Stimulated activated CD8-positive, alpha-beta memory T cell treated with anti-CD3 and anti-CD28 coated beads, Interleukin-15, amount 100 ng/mL, for 4 hours (primary cell): ENCODE measurements around the gene YWHAQ.

ENCODE experiments used
- DNase-seq, 2 donors: peaks; one replicate each; pipeline ENCODE4 v3.0.0-alpha.2; 2020; ENCODE audit warnings: low read depth in 2 of 2

Gene YWHAQ

DNA sequence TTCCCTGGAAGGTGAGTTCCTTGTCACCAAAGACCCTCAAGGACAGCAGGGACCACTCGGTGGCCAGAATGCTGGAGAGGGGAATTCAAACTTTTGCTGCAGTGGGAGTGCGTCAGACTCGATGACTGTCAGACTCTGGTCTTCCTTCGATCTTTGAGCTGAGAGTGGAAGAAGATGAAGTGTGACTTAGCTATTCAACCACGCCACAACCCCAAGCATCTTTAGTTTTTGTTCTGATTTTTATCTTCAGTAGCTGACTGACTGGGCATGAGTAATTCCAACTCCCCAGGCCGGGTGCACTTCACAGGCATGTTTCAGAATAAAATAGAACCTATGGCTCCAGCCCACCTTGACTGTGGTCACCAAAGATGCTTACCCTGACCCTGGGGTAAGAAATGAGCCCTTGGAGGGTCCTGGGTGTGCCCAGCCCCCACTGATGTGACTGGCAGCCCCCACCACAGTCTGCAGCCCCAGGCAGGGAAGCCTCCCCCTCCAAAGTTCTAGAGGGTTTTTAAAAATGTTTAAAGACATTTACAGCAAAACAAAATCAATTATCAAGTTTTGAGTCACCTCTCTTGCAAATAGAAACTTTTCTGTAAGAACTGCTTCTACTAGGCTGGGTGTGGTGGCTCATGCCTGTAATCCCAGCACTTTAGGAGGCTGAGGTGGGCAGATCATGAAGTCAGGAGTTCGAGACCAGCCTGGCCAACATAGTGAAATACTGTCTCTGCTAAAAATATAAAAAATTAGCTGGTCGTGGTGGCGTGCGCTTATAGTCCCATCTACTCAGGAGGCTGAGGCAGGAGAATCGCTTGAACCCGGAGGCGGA lies 24.9 kb upstream of the YWHAQ start:
- peak; percentile 22 to 24 for DNase-seq

DNA sequence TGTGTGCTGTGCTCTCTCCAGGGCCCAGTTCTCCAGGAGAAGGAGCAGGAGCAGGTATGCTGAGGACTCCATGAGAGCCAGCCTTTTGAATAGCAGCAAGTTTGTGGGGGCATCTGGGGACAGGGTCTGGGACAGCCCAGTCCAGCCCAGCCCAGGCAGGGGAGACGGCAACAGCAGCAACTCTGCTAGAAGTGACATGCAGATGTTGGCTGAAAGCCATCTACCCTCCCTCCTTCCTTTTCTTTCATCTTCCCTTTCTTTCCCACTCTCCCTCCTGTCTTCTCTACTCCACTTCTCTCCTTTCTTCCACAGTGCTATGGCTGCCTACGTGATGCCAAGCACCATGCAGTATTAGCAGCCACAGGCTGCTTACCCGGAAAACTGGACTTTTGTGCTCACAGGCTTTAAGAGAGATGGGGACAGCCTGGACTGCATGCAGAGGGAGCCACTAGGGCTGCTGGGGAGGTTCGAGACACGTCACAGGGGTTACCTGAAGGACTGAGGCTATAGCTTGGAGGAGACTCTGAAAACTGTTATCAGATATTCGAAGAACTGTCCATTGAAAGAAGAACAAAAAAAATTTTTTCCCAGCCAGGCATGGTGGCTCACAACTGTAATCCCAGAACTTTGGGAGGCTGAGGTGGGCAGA lies 23.8 kb upstream of the YWHAQ start:
- no peak for DNase-seq

DNA sequence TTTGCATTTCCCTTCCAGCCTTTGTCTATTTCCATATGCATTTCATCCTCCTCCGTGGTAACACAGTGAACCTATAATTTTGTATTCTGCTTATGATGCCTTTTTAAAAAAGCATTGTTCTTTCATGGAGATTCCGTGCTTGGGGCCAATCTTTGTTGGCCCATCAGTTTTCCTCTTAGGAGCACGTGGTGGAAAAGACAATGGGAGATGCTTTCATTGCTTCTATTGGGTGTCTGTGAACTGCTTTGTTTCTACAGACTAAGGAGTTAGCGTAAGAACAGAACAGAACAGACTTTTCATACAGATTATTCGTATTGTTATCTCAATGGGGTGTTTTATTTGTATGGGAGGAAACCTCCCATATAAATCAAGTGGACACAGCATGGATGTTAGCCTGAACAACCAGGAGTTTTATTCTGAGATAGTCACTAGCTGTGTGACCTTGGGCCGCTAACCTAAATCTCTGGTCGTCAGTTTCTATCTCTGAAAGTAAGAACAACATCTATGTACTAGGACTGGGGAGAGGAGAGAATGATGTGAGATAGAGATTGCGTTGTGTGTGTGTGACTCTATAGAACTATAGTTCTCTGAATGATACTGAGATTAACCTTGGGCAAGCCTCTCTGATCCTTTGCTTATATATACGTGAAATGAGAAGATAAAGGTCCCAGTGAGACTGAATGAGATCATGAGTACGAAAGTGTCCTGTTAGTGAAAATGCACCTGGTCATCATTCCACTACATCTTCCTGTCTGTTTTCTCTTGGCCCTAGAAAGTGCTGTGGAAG lies 22.9 kb upstream of the YWHAQ start:
- no peak for DNase-seq

DNA sequence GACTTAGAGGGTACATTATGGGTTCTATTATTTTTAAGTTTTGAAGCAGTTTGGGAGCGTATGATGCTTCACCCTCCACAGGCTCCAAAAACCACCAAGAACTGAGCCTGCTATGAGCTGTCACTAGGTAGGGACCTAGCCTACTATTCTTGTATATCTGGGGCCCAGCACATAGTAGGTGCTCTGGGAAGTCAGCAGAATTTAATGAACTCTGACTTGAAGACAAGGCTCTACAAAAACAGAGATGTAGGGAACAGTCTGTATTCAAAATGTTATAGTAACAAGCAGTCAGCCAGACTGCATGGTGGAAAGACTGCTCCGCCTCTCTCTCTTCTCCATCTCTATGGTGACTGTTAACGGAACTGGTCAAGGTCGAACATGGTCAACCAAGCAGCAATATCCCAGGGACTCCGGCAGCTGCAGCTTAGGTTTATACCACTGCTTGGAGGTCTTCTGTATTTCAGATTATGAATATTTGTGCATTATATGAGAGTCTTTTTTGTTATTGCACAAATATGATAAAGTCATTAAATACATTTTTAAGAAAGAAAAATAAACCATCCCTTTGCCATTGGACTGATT lies 22.2 kb upstream of the YWHAQ start:
- DNase-seq: no peak

DNA sequence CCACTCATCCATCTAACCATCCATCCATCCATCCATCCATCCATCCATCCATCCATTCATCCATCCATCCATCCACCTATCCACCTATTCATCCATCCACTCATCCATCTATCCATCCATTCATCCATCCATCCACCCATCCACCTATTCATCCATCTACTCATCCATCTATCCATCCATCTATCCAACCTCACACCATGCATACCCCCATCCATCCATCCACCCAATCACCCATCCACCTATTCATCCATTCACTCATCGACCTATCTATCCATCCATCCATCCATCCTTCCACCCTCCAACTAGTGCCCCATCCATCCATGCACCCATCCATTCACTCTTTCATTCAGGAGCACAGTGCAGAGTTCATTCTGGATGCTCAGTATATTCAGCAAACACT lies 21.5 kb upstream of the YWHAQ start:
- DNase-seq: no peak

DNA sequence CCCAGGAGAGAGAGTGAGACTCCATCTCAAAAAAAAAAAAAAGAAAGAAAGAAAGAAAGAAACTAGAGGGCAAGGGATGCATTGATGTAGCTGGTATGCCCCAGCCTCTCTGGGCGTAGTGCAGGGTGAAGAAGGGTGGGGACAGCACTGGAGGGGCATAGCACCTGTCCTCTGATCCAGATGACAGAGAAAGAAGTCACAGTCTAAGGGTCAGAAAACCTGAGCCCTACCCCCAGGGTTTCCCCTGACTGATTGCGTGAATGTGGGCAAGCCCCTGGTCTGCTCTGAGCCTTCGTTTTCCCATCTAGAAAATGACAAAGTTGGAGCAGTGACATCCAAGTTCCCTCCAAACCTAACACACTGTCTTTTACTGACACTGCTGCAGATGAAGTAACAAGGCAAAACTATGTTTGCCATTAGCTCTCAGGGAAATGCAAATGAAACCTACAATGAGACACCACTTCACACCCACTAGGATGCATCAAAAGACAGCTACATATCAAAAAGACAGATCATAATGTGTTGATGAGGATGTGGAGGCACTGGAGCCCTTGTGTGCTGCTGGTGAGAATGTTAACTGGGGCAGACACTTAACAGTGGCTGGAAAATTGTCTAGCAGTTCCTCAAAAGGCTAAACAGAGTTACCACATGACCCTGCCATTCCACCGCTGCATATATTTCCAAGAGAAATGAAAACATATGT lies 19.5 kb upstream of the YWHAQ start:
- no peak for DNase-seq

GRCh38 chr2:9649261-9649660 lies 18.5 kb upstream of the YWHAQ start:
- DNase-seq: no peak

DNA sequence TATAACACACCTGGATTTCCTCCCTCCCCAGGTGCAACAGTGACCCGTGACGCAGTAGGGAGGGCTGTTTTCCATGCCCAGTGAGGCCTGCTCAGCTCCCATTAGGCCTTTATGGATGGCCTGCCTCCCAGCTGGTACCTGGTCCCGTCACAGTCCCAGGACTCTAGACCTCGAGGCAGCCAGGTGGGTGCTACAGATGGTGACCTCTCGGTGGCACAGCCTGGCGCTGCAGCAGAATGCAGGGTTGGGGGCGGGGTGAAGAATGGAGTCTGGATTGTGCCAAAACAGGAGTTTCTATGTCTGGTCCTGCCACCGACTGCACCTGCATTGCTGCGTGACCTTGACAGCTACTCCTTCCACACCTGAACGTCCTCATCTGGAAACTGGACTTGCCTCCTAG lies 18.0 kb upstream of the YWHAQ start:
- no peak for DNase-seq

- DNase-seq: no peak
These were observed 17.1 kb upstream of the YWHAQ start for GRCh38 chr2:9647884-9648283.

DNA sequence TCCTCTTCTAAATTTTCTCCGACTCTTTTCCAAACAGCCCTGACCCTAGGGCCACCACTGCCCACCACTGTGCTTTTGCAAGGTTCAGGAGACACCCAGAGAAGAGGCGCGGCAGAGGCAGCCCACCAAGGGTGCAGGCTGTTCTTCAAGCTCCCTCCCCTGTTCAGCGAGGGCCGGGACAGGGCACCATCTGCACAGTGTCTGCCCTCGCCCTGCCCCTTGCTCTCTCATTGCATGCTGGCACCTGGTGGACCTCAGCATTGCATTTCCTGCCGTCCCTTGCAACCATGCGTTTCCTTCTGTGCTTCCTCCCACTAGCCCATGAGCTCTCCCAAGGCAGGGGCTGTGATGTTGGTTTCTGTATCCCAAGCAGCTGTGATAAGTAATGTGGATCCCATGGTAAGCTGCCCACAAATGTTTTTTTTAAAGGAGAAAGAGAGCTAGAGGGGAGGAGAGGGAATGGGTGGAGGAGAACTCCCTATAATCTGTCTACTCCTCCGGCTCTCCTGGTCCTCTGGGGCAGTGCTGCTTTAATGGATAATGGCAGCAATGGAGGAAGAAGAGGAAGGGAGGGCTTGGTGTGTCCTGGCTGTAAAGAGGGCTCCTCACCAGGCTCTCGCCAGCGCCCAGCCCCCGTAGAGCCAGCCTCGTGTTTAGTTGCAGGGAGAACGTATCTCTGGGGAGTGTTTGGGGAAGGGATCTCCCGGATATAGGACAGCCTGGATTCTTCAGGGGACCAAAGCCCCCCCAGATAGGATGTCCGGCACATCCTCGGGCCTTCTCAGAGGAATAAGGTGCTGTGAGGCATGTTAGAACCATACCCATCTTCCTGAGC lies 15.6 kb upstream of the YWHAQ start:
- no peak for DNase-seq

DNA sequence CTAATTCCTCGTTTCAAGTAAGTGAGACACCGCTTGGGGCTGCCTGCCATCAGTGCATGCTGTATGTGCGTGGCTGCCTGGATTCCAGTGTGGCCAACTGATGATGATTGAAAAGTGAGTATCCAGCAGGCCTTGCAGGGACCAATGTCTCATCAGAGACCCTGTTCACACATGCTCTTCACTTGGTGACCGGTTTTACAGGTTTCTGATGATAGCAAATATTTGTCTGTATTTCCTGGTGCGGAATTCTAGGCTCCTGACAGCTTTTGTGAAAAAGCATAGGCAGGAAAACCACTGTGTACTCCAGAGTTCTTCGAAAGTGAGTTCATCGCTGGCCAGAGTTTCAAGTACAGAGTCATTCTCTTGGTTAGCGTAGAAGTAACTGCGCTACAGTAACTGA lies 13.8 kb upstream of the YWHAQ start:
- no peak for DNase-seq

DNA sequence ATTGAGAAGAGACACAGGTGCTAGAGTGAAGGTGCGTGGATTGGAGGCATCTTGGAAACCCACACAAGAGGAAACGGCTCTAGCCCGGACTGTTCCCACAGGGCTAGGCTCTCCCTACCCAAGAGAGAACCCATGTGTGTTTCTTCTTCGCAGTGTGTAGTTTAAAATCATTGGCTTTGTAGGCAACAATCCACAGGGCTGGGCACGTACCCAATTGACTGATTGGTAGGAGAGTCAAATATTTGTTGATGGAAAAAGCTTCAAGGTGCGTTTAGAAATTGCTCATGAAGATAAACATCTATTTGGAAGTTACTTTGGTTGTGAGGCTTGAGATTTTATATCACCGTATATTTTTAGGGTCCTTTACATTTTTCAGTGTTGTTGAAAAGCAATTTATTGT lies 13.2 kb upstream of the YWHAQ start:
- DNase-seq: no peak

GRCh38 chr2:9641641-9642040 lies 10.8 kb upstream of the YWHAQ start:
- no peak for DNase-seq

GRCh38 chr2:9640403-9641104 lies 9.8 kb upstream of the YWHAQ start:
- no peak for DNase-seq

DNA sequence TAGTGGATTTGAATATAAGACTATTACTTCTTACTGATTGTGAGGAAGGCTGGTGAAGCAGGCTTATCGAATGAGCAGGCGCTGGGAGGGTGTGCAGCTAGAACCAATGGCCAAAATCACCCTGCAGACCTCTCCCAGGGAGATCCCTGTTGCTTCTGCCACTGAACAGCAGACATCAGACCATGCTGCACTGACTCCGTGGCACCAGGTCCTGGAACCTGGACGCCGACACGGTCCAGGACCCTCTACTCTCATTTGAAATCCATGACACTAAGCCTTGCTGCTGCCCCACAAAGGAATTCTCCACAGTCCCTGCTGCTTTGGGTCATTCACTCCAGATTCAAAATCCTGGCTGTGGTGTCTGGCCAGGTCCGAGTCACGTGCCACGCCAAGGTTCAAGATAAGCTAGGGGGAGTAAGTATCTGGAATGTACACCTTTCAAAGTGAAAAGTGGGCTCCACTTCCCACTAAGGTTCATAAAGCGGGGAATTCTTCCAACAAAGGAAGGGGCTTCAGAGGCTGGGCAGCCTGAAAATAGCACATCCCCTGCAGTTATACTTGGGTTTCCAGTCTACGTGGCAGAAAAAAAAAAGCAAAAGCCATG lies 9.0 kb upstream of the YWHAQ start:
- DNase-seq: no peak

DNA sequence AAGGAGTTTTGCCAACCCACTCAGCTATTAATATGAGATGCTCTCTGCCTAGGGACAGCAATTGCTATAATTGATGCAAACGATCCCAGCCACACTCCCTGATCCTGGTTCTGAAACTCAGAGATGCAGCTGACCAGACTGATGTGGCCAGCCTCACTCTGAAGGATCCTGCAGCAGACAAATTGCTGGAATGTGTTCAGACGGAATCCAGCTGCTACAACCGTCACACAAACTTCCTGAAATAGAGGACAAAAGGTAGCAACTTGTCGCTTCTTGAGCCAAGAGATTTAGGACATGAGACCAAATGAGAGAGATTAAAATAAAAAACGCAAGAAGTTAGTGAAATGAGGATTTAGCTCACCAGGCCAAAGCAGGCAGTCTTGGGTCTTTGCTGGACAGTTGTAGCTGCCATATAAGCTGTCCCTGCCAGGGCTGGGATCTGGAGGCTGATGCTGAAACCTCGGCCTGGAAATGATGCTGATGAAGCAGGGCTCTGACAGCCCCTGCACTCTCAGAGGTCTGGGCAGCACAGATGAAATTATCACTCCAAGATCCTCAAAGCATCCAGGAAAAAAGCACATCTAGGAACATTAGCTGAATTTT lies 8.3 kb upstream of the YWHAQ start:
- no peak for DNase-seq

GRCh38 chr2:9638532-9638931 lies 7.7 kb upstream of the YWHAQ start:
- no peak for DNase-seq

DNA sequence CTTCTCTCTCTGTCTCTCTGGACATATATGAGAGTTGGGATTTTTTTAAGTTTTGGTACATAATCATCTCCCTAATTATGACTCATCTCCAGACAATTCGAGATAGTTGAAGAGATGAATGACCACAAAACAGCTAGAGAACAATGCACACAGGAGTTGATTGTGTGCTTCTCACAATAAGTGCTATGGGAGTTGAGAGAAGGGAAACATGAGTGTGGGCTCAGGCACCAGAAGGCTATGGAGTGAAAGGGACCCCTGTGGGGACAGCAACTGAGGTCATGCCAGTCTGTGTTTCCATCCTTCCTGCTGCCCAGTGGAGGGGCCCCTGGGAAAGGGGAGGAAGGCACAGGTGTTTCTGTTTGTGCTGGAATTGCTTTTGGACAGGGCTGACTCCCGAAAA lies 6.5 kb upstream of the YWHAQ start:
- no peak for DNase-seq

- no peak for DNase-seq
These were observed 3.3 kb upstream of the YWHAQ start for GRCh38 chr2:9634133-9634532.
